Measurements from ENCODE around the gene PTPRM.
"Not testable (repeated sequence)": the region's sequence is repeated elsewhere in the genome, so short reads cannot be mapped to it uniquely, and the experiment has no call there.

The PTPRM gene

GRCh38 chr18:7958081-7958896, 391.2 kb downstream of the PTPRM start:
- Histone ChIP-seq H4K8ac (ENCODE audit: low read length) (no peak overlapping the region), H3K4me2 (ENCODE audit: low read length, poor library complexity, severe bottlenecking) (no peak overlapping the region), H3K79me1 (replicated peaks; ENCODE audit: low read length, poor library complexity, severe bottlenecking) (peaks cover 18% of the 10 kb centered on the region), H3K14ac (ENCODE audit: low read length in 2 of 2) (no peak overlapping the region), H3K4me3 (ENCODE audit: insufficient read depth in 1 of 2, low read depth in 1 of 2, low read length in 2 of 2) (peak overlapping the region in 1 of 2 experiments; percentile 67), H2AK5ac (ENCODE audit: low read length, severe bottlenecking) (peak overlapping the region; percentile 10), H3K27ac (ENCODE audit: low read length, poor library complexity, severe bottlenecking) (peak overlapping the region; percentile 56), H2BK5ac (ENCODE audit: low read depth, low read length, poor library complexity, severe bottlenecking) (no peak overlapping the region), H3K9me3 (ENCODE audit: control insufficient read depth, low read length) (no peaks in the 10 kb centered on the region), H3K18ac (ENCODE audit: low read depth in 1 of 2, low read length in 2 of 2) (no peak overlapping the region), H3K36me3 (ENCODE audit: control insufficient read depth in 1 of 2, insufficient read depth in 2 of 2, low read depth in 1 of 2, low read length in 2 of 2) (peaks cover 3 to 6% of the 10 kb centered on the region in 2 experiments), H2AFZ (ENCODE audit: low read depth, low read length) (no peak overlapping the region), H3K4me1 (ENCODE audit: control insufficient read depth, insufficient read depth, low read depth, low read length) (peaks cover 6% of the 10 kb centered on the region), H2BK12ac (ENCODE audit: low read length in 2 of 2) (no peak overlapping the region), H2BK120ac (ENCODE audit: low read depth, low read length) (no peak overlapping the region), H3K9ac (ENCODE audit: low read length) (peak overlapping the region; percentile 74), H3K4ac (ENCODE audit: low read depth in 1 of 2, low read length in 2 of 2) (no peak overlapping the region), H3K27me3 (ENCODE audit: control insufficient read depth in 1 of 2, insufficient read depth in 1 of 2, low read length in 2 of 2) (no peaks in the 10 kb centered on the region), H3K23ac (ENCODE audit: low read length in 2 of 2) (no peak overlapping the region), H4K91ac (ENCODE audit: low read length) (no peak overlapping the region), H2BK15ac (ENCODE audit: low read depth, poor library complexity, severe bottlenecking) (no peak overlapping the region)
- DNase-seq: no peak
- 87% methylated on average over 3 of the region's 4 CpGs for WGBS

DNA sequence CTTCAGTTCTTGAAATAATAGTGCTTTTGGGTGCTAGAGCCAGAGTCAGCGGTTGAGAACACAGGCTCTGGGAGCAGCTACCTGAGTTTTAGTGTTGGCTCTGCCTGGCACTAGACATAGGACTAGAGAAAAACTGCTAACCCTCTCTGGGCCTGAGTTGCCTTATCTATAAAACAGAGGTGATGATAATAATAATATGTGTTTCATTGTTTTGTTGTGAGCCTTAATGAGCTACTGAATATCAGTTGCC, 391.7 kb downstream of the PTPRM start:
- peak overlapping the region; percentile 10 for H2AK5ac ChIP-seq (ENCODE audit: low read length, severe bottlenecking)
- H2BK12ac ChIP-seq (ENCODE audit: low read length in 2 of 2): no peak overlapping the region
- no peak overlapping the region for H3K14ac ChIP-seq (ENCODE audit: low read length in 2 of 2)
- no peaks in the 10 kb centered on the region for H3K27me3 ChIP-seq (ENCODE audit: control insufficient read depth in 1 of 2, insufficient read depth in 1 of 2, low read length in 2 of 2)
- peaks cover 3 to 6% of the 10 kb centered on the region in 2 experiments for H3K36me3 ChIP-seq (ENCODE audit: control insufficient read depth in 1 of 2, insufficient read depth in 2 of 2, low read depth in 1 of 2, low read length in 2 of 2)
- H3K4me2 ChIP-seq (ENCODE audit: low read length, poor library complexity, severe bottlenecking): peak overlapping the region; percentile 33
- no peak overlapping the region for H4K91ac ChIP-seq (ENCODE audit: low read length)
- peak overlapping the region; percentile 74 for H3K9ac ChIP-seq (ENCODE audit: low read length)
- H3K4me1 ChIP-seq (ENCODE audit: control insufficient read depth, insufficient read depth, low read depth, low read length): peaks cover 6% of the 10 kb centered on the region
- WGBS: 96% methylated on average over 1 of the region's 1 CpG
- H3K9me3 ChIP-seq (ENCODE audit: control insufficient read depth, low read length): no peaks in the 10 kb centered on the region
- peaks cover 21% of the 10 kb centered on the region for H3K79me1 ChIP-seq (replicated peaks; ENCODE audit: low read length, poor library complexity, severe bottlenecking)
- no peak overlapping the region for H3K4ac ChIP-seq (ENCODE audit: low read depth in 1 of 2, low read length in 2 of 2)
- no peak overlapping the region for H2BK120ac ChIP-seq (ENCODE audit: low read depth, low read length)
- H4K8ac ChIP-seq (ENCODE audit: low read length): no peak overlapping the region
- DNase-seq: no peak
- H3K4me3 ChIP-seq (ENCODE audit: insufficient read depth in 1 of 2, low read depth in 1 of 2, low read length in 2 of 2): peak overlapping the region in 1 of 2 experiments; percentile 67
- no peak overlapping the region for H2BK15ac ChIP-seq (ENCODE audit: low read depth, poor library complexity, severe bottlenecking)
- H3K23ac ChIP-seq (ENCODE audit: low read length in 2 of 2): no peak overlapping the region
- H2AFZ ChIP-seq (ENCODE audit: low read depth, low read length): no peak overlapping the region
- no peak overlapping the region for H2BK5ac ChIP-seq (ENCODE audit: low read depth, low read length, poor library complexity, severe bottlenecking)
- no peak overlapping the region for H3K18ac ChIP-seq (ENCODE audit: low read depth in 1 of 2, low read length in 2 of 2)
- H3K27ac ChIP-seq (ENCODE audit: low read length, poor library complexity, severe bottlenecking): peak overlapping the region; percentile 54

DNA sequence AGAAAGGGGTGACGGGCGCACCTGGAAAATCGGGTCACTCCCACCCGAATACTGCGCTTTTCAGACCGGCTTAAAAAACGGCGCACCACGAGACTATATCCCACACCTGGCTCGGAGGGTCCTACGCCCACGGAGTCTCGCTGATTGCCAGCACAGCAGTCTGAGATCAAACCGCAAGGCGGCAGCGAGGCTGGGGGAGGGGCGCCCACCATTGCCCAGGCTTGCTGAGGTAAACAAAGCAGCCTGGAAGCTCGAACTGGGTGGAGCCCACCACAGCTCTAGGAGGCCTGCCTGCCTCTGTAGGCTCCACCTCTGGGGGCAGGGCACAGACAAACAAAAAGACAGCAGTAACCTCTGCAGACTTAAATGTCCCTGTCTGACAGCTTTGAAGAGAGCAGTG, 399.6 kb downstream of the PTPRM start:
- H3K4me2 ChIP-seq (ENCODE audit: low read length, poor library complexity, severe bottlenecking); H2BK120ac ChIP-seq (ENCODE audit: low read depth, low read length); H3K4me3 ChIP-seq (ENCODE audit: insufficient read depth in 1 of 2, low read depth in 1 of 2, low read length in 2 of 2); H3K4ac ChIP-seq (ENCODE audit: low read depth in 1 of 2, low read length in 2 of 2); H4K8ac ChIP-seq (ENCODE audit: low read length); H3K27ac ChIP-seq (ENCODE audit: low read length, poor library complexity, severe bottlenecking); H3K9me3 ChIP-seq (ENCODE audit: control insufficient read depth, low read length); H3K18ac ChIP-seq (ENCODE audit: low read depth in 1 of 2, low read length in 2 of 2); H2AK5ac ChIP-seq (ENCODE audit: low read length, severe bottlenecking); H3K4me1 ChIP-seq (ENCODE audit: control insufficient read depth, insufficient read depth, low read depth, low read length); H4K91ac ChIP-seq (ENCODE audit: low read length); H2AFZ ChIP-seq (ENCODE audit: low read depth, low read length); DNase-seq; H3K23ac ChIP-seq (ENCODE audit: low read length in 2 of 2); H3K14ac ChIP-seq (ENCODE audit: low read length in 2 of 2); H2BK5ac ChIP-seq (ENCODE audit: low read depth, low read length, poor library complexity, severe bottlenecking); H2BK15ac ChIP-seq (ENCODE audit: low read depth, poor library complexity, severe bottlenecking); H3K27me3 ChIP-seq (ENCODE audit: control insufficient read depth in 1 of 2, insufficient read depth in 1 of 2, low read length in 2 of 2); H3K9ac ChIP-seq (ENCODE audit: low read length); H3K36me3 ChIP-seq (ENCODE audit: control insufficient read depth in 1 of 2, insufficient read depth in 2 of 2, low read depth in 1 of 2, low read length in 2 of 2); H2BK12ac ChIP-seq (ENCODE audit: low read length in 2 of 2): not testable (repeated sequence)
- peaks cover 20% of the 10 kb centered on the region for H3K79me1 ChIP-seq (replicated peaks; ENCODE audit: low read length, poor library complexity, severe bottlenecking)
- no CpG with 5 or more reads among the region's 18 CpGs for WGBS

DNA sequence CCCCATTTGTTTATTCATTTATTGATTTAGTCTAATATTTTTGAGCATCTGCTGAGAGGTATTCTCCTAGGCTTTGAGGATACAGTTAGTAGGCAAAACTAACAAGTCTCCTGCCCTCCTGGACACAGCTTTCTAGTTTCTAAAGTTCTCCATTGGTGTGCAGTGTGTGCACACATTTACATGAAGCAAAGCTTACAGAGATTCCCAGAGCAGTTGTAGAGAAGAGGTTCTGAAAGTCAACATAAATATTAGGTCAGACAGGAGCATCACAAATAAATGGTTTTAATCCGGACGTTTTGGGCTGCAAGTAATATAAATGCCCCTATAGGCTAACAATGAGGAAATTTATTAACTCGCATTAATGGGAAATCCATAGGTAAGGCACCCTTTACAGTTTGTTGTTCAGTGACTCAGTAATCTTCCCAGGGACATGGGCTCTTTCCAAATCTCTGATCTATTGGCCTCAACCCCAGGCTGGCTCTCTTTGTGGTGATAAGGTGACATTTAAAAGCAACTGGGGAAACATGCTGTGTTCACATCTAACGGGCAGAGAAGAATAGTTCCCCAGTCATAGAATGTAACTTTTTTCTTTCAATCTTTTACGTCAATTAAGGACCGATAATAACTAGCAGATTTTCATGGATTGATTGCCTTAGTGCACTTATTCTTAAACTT, 407.2 kb downstream of the PTPRM start:
- no peak overlapping the region for H3K9ac ChIP-seq (ENCODE audit: low read length)
- no peak overlapping the region for H2BK15ac ChIP-seq (ENCODE audit: low read depth, poor library complexity, severe bottlenecking)
- no peak overlapping the region for H2AK5ac ChIP-seq (ENCODE audit: low read length, severe bottlenecking)
- H3K27ac ChIP-seq (ENCODE audit: low read length, poor library complexity, severe bottlenecking): no peak overlapping the region
- H3K27me3 ChIP-seq (ENCODE audit: control insufficient read depth in 1 of 2, insufficient read depth in 1 of 2, low read length in 2 of 2): no peaks in the 10 kb centered on the region
- H3K4ac ChIP-seq (ENCODE audit: low read depth in 1 of 2, low read length in 2 of 2): no peak overlapping the region
- H3K18ac ChIP-seq (ENCODE audit: low read depth in 1 of 2, low read length in 2 of 2): no peak overlapping the region
- H3K4me2 ChIP-seq (ENCODE audit: low read length, poor library complexity, severe bottlenecking): no peak overlapping the region
- H2BK12ac ChIP-seq (ENCODE audit: low read length in 2 of 2): no peak overlapping the region
- no peaks in the 10 kb centered on the region for H3K9me3 ChIP-seq (ENCODE audit: control insufficient read depth, low read length)
- WGBS: 100% methylated on average over 6 of the region's 6 CpGs
- H3K14ac ChIP-seq (ENCODE audit: low read length in 2 of 2): no peak overlapping the region
- no peak overlapping the region for H2BK5ac ChIP-seq (ENCODE audit: low read depth, low read length, poor library complexity, severe bottlenecking)
- H4K91ac ChIP-seq (ENCODE audit: low read length): no peak overlapping the region
- no peak overlapping the region for H3K23ac ChIP-seq (ENCODE audit: low read length in 2 of 2)
- DNase-seq: no peak
- no peak overlapping the region for H2BK120ac ChIP-seq (ENCODE audit: low read depth, low read length)
- no peak overlapping the region for H4K8ac ChIP-seq (ENCODE audit: low read length)
- peaks cover 13% of the 10 kb centered on the region for H3K79me1 ChIP-seq (replicated peaks; ENCODE audit: low read length, poor library complexity, severe bottlenecking)
- peaks cover 3 to 4% of the 10 kb centered on the region in 2 experiments for H3K36me3 ChIP-seq (ENCODE audit: control insufficient read depth in 1 of 2, insufficient read depth in 2 of 2, low read depth in 1 of 2, low read length in 2 of 2)
- H3K4me1 ChIP-seq (ENCODE audit: control insufficient read depth, insufficient read depth, low read depth, low read length): no peaks in the 10 kb centered on the region
- H3K4me3 ChIP-seq (ENCODE audit: insufficient read depth in 1 of 2, low read depth in 1 of 2, low read length in 2 of 2): no peak overlapping the region
- H2AFZ ChIP-seq (ENCODE audit: low read depth, low read length): no peak overlapping the region

Data from mesenchymal stem cell (in vitro differentiated cells and primary cell).